ENCODE data around the gene HS1BP3. TPM values are rescaled to one million over a fixed set of nuclear protein-coding genes. Genes with fewer than 3 reads are reported as not detected.

HS1BP3 gene
- total and polyA plus RNA-seq, 8 donors: 12.5 to 39.7 (median 13.4) TPM

GRCh38 chr2:20599001-20599600 lies 51.8 kb downstream of the HS1BP3 start:
- no peak for TF ChIP-seq CTCF (IDR thresholded peaks at IDR 0.05)
- ATAC-seq: no peak
- intact Hi-C loops (cut with DNase I): no loop called here
- no peaks in the 10 kb centered on the region for H3K27me3 ChIP-seq
- H3K4me1 ChIP-seq: peaks cover 11 to 54% of the 10 kb centered on the region in 2 donors
- H3K27ac ChIP-seq: peak overlapping the region in 1 of 2 donors; percentile 45
- peak in 2 of 4 donors; percentile 31 to 60 for DNase-seq
- H3K9me3 ChIP-seq: no peaks in the 10 kb centered on the region
- H3K4me3 ChIP-seq: no peak overlapping the region
- H3K36me3 ChIP-seq: no peaks in the 10 kb centered on the region

- Histone ChIP-seq H3K4me3 (no peak overlapping the region), H3K27me3 (no peaks in the 10 kb centered on the region), H3K27ac (peak overlapping the region; percentile 30 to 70), H3K9me3 (no peaks in the 10 kb centered on the region), H3K4me1 (peaks cover 24 to 63% of the 10 kb centered on the region in 2 donors), H3K36me3 (no peaks in the 10 kb centered on the region)
- ATAC-seq (no peak), DNase-seq (peak in 1 of 4 donors; percentile 18)
- intact Hi-C loops (cut with DNase I): no loop called here
- TF ChIP-seq CTCF (IDR thresholded peaks at IDR 0.05): no peak
Observed at GRCh38 chr2:20597860-20598183, 53.1 kb downstream of the HS1BP3 start.

GRCh38 chr2:20596973-20597859 lies 53.7 kb downstream of the HS1BP3 start:
- Histone ChIP-seq H3K9me3 (no peaks in the 10 kb centered on the region), H3K4me1 (peaks cover 24 to 68% of the 10 kb centered on the region in 2 donors), H3K27me3 (no peaks in the 10 kb centered on the region), H3K27ac (peak overlapping the region; percentile 35 to 70), H3K4me3 (no peak overlapping the region), H3K36me3 (no peaks in the 10 kb centered on the region)
- intact Hi-C loops (cut with DNase I): no loop called here
- no peak for ATAC-seq
- no peak for TF ChIP-seq CTCF (IDR thresholded peaks at IDR 0.05)
- peak in 2 of 4 donors; percentile 35 to 47 for DNase-seq

- Histone ChIP-seq H3K27me3 (no peaks in the 10 kb centered on the region), H3K4me1 (peaks cover 24 to 75% of the 10 kb centered on the region in 2 donors), H3K4me3 (no peak overlapping the region), H3K9me3 (no peaks in the 10 kb centered on the region), H3K36me3 (no peaks in the 10 kb centered on the region), H3K27ac (peak overlapping the region; percentile 35 to 70)
- intact Hi-C loops (cut with DNase I): no loop called here
- DNase-seq (peak in 1 of 4 donors; percentile 16), ATAC-seq (no peak)
- no peak for TF ChIP-seq CTCF (IDR thresholded peaks at IDR 0.05)
Observed at GRCh38 chr2:20596193-20596972, 54.5 kb downstream of the HS1BP3 start.

Data from left lung (tissue), 10 donors.